ENCODE data around the gene ZFC3H1.

GRCh38 chr12:71655907-71656306 lies 7.7 kb downstream of the ZFC3H1 start:
- no peak for TF ChIP-seq CTCF (conservative IDR thresholded peaks at IDR 0.05)
- TF ChIP-seq EZH2 (IDR thresholded peaks at IDR 0.05; ENCODE audit: low read depth) = no peak
